Neural cell (in vitro differentiated cells): ENCODE results near the gene CISD2.

ENCODE experiments used
- CTCF ChIP-seq: fragments of 450-650 bp; IDR thresholded peaks from 2 replicates; pipeline ENCODE4 v1.5.1; 2014; ENCODE audit warnings: antibody characterized with exemption, mild to moderate bottlenecking, moderate library complexity; ENCODE audit not compliant: poor library complexity, severe bottlenecking
- EP300 ChIP-seq: fragments of 450-650 bp; conservative IDR thresholded peaks from 2 replicates; pipeline ENCODE4 v1.6.1; 2014; ENCODE audit warnings: antibody characterized with exemption, mild to moderate bottlenecking, moderate library complexity; ENCODE audit not compliant: poor library complexity, severe bottlenecking
- EZH2 ChIP-seq: fragments of 200-600, 300-800 bp; shearing (Covaris generic), sonication (generic); IDR thresholded peaks from 2 replicates; pipeline ENCODE4 v1.6.1; 2014; ENCODE audit warnings: antibody characterized with exemption, low read length, borderline replicate concordance, mild to moderate bottlenecking; ENCODE audit not compliant: insufficient read depth, poor library complexity, severe bottlenecking
- MXI1 ChIP-seq: fragments of 450-650 bp; conservative IDR thresholded peaks from 2 replicates; pipeline ENCODE4 v1.6.1; 2014; ENCODE audit warnings: antibody characterized with exemption, mild to moderate bottlenecking; ENCODE audit not compliant: poor library complexity, severe bottlenecking
- REST ChIP-seq: IDR thresholded peaks from 2 replicates; pipeline ENCODE4 v1.6.1; 2012; ENCODE audit warnings: borderline replicate concordance
- SMC3 ChIP-seq: fragments of 450-650 bp; conservative IDR thresholded peaks from 2 replicates; pipeline ENCODE4 v1.6.1; 2014; ENCODE audit warnings: antibody characterized with exemption, mild to moderate bottlenecking, moderate library complexity; ENCODE audit not compliant: poor library complexity
- TAF1 ChIP-seq: IDR thresholded peaks from 2 replicates; pipeline ENCODE4 v1.6.1; 2012; ENCODE audit warnings: low read depth

DNA sequence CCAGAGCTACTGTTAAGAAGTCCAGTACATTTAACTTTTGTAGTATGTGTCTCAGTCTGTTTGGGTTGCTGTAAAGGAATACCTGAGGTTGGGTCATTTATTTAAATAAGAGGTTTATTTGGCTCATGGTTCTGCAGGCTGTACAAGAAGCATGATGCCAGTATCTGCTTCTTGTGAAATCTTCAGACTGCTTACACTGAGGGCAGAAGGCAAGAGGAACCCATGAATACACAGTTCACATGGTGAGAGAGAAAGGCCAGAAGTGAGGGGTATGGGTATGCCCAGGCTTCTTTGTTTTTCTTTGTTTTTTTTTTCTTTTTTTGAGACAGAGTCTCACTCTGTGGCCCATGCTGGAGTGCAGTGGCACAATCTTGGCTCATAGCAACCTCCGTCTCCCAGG, 6.0 kb upstream of the CISD2 start:
- TF ChIP-seq CTCF (no peak), EZH2 (no peak), EP300 (no peak), REST (no peak), TAF1 (no peak), MXI1 (no peak), SMC3 (no peak)
